Endothelial cell of umbilical vein (primary cell): ENCODE measurements around the gene RBMS1.

Experiments used
- CTCF ChIP-seq, 2 donors: IDR thresholded peaks; 1 replicate in 1 of 2; 2 replicates in 1 of 2; pipeline ENCODE4 v1.5.1; 2011; ENCODE audit warnings: low read length in 2 of 2, mild to moderate bottlenecking in 2 of 2, moderate library complexity in 2 of 2, control low read depth in 1 of 2, inconsistent platforms in 1 of 2, low read depth in 1 of 2; ENCODE audit not compliant: insufficient read depth in 1 of 2; ENCODE audit errors: extremely low read depth in 1 of 2
- GATA2 ChIP-seq: IDR thresholded peaks from 2 replicates; pipeline ENCODE4 v1.7.0; 2011; ENCODE audit warnings: low read depth, mild to moderate bottlenecking, moderate library complexity, mixed read lengths, low read length; ENCODE audit not compliant: insufficient read length, insufficient read depth
- MYC ChIP-seq: IDR thresholded peaks from one replicate; pipeline ENCODE4 v1.6.1; 2011; ENCODE audit warnings: mild to moderate bottlenecking, low read depth, low read length
- POLR2A ChIP-seq: IDR thresholded peaks from 2 replicates; pipeline ENCODE4 v1.6.1; 2012; ENCODE audit warnings: low read depth, mild to moderate bottlenecking, control low read depth, low read length
- POLR2AphosphoS5 ChIP-seq: IDR thresholded peaks from 2 replicates; pipeline ENCODE4 v1.6.1; 2012; ENCODE audit warnings: low read depth, mild to moderate bottlenecking, control low read depth, low read length, moderate library complexity; ENCODE audit not compliant: insufficient read depth

GRCh38 chr2:160345071-160345764, 148.4 kb downstream of the RBMS1 start:
- TF ChIP-seq POLR2A (no peak), CTCF (IDR thresholded peaks at IDR 0.05; ENCODE audit: extremely low read depth in 1 of 2, insufficient read depth in 1 of 2, low read depth in 1 of 2, low read length in 2 of 2) (no peak), MYC (no peak), GATA2 (no peak), POLR2AphosphoS5 (no peak)
